ENCODE measurements around the gene CA5A. TPM values are rescaled to one million over a fixed set of nuclear protein-coding genes. Genes with fewer than 3 reads are reported as not detected.
"Not testable (repeated sequence)": the region's sequence is repeated elsewhere in the genome, so short reads cannot be mapped to it uniquely, and the experiment has no call there.

CA5A gene
- polyA plus RNA-seq (2011; rRNA removed) (not detected in 2 replicates), polyA plus RNA-seq (2017; fragmentation: RNase III; extraction: RNeasy Plus Mini Kit Qiagen cat#74134 plus additional on column Dnase treatment) (not detected in 3 replicates), polyA minus RNA-seq (2011; rRNA and poly(A)+ RNA removed) (not detected in 2 replicates)
- not detected in 2 replicates for polyA plus RNA-seq (2012; cell fraction: cytosol; rRNA removed)
- polyA plus RNA-seq (2012; cell fraction: nucleus; rRNA removed): not detected in 2 replicates

GRCh38 chr16:87936375-87937230 lies at the start of gene CA5A:
CA5A (minus strand) TSS chr16:87936529; CDS start chr16:87936450, 79 bp downstream.
- Histone ChIP-seq H3K4me1 (no peaks in the 10 kb centered on the region), H3K27ac (no peak within 1 kb of the TSS), H3K9me3 (no peaks in the 10 kb centered on the region; the same call in 2 of the 3 replicates), H3K4me3 (no peak within 1 kb of the TSS), H3K4me2 (no peak within 1 kb of the TSS)
- ATAC-seq (peak in 1 of 2 experiments; percentile 35; a peak in 2 of 6 replicates), DNase-seq (ENCODE audit: low read depth in 1 of 2, low spot score in 1 of 2) (no peak), FAIRE-seq (no peak)
- WGBS (ENCODE audit: missing lambda C conversion rate): 73% methylated on average over 15 of the region's 15 CpGs
- POLR2A ChIA-PET: no interaction called here
- no peak for TF ChIP-seq ELK1 (IDR thresholded peaks at IDR 0.05; ENCODE audit: low read depth, low read length)
- no peak for TF ChIP-seq HDAC2 (IDR thresholded peaks at IDR 0.05)
- TF ChIP-seq KDM1A (IDR thresholded peaks at IDR 0.05; ENCODE audit: low read depth): no peak
- no peak for TF ChIP-seq TP53 (CRISPR knock-in tag; IDR thresholded peaks at IDR 0.05)
- no peak for TF ChIP-seq HOXB13 (CRISPR knock-in tag; IDR thresholded peaks at IDR 0.05; ENCODE audit: low read depth)
- TF ChIP-seq SREBF2 (IDR thresholded peaks at IDR 0.05): no peak
- no peak for TF ChIP-seq CHD2 (IDR thresholded peaks at IDR 0.05; ENCODE audit: low read length, partially characterized antibody)
- no peak for TF ChIP-seq ZNF302 (CRISPR knock-in tag; IDR thresholded peaks at IDR 0.05)
- TF ChIP-seq RCOR1 (IDR thresholded peaks at IDR 0.05; ENCODE audit: low read depth, low read length): no peak
- CTCF ChIA-PET: interaction anchor here (1.0 to 1.9 kb wide), 2 partner anchors 9 to 301 kb away, joined by 3 read pairs; no protein-coding TSS in a partner anchor

DNA sequence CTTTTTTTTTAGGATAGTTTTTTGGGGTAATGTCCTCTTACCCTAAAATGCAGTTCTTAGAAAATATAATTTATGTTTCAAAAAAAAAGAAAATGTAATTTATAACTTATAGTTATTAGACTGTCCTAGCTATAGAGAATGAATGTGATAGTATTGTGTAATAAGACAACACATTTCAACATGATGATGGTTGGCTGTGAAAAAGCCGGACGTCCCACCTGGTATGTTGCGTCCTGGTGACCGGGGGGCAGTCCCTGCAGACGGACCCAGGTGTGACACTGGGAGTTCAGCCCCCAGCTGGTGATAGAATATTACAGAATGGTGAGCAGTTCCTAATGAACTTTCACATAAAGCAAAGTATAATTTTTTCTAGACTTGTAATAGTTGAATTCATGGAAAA lies 49.2 kb upstream of the CA5A start:
- CTCF ChIA-PET: interaction anchor here (0.7 kb wide), 1 partner anchor 17 kb away, joined by 3 read pairs; no protein-coding TSS in a partner anchor
- FAIRE-seq; ATAC-seq; H3K4me2 ChIP-seq; POLR2A ChIA-PET; H3K4me3 ChIP-seq; DNase-seq (ENCODE audit: low read depth in 1 of 2, low spot score in 1 of 2); H3K27ac ChIP-seq; H3K9me3 ChIP-seq: not testable (repeated sequence)
- H3K4me1 ChIP-seq: peaks cover 26% of the 10 kb centered on the region
- WGBS (ENCODE audit: missing lambda C conversion rate): 91% methylated on average over 5 of the region's 5 CpGs

- Histone ChIP-seq H3K9me3 (no peaks in the 10 kb centered on the region), H3K4me3 (no peak overlapping the region), H3K4me2 (no peak overlapping the region), H3K4me1 (peaks cover 26% of the 10 kb centered on the region), H3K27ac (no peak overlapping the region)
- 94% methylated on average over 24 of the region's 28 CpGs for WGBS (ENCODE audit: missing lambda C conversion rate)
- DNase-seq (ENCODE audit: low read depth in 1 of 2, low spot score in 1 of 2): no peak
- FAIRE-seq: no peak
- TF ChIP-seq MAX (IDR thresholded peaks at IDR 0.05) (no peak), CEBPB (IDR thresholded peaks at IDR 0.05) (no peak), TP53 (CRISPR knock-in tag; IDR thresholded peaks at IDR 0.05) (no peak), NFE2L2 (conservative IDR thresholded peaks at IDR 0.05; ENCODE audit: low read length) (no peak), CBX8 (IDR thresholded peaks at IDR 0.05) (no peak), BHLHE40 (IDR thresholded peaks at IDR 0.05; ENCODE audit: low read depth, low read length) (no peak), EHF (CRISPR knock-in tag; IDR thresholded peaks at IDR 0.05) (no peak), ELK1 (IDR thresholded peaks at IDR 0.05; ENCODE audit: low read depth, low read length) (no peak), EHMT2 (IDR thresholded peaks at IDR 0.05; ENCODE audit: low read depth) (no peak), E2F6 (IDR thresholded peaks at IDR 0.05; ENCODE audit: borderline replicate concordance, low read depth) (no peak), GATA3 (IDR thresholded peaks at IDR 0.05; ENCODE audit: borderline replicate concordance) (no peak), HOXB13 (CRISPR knock-in tag; IDR thresholded peaks at IDR 0.05; ENCODE audit: low read depth) (no peak), POLR2AphosphoS2 (conservative IDR thresholded peaks at IDR 0.05; ENCODE audit: low read length) (no peak)
- TF ChIP-seq, protein P1, sequence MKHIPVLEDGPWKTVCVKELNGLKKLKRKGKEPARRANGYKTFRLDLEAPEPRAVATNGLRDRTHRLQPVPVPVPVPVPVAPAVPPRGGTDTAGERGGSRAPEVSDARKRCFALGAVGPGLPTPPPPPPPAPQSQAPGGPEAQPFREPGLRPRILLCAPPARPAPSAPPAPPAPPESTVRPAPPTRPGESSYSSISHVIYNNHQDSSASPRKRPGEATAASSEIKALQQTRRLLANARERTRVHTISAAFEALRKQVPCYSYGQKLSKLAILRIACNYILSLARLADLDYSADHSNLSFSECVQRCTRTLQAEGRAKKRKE (CRISPR knock-in tag; IDR thresholded peaks at IDR 0.05; ENCODE audit: low read depth): no peak
- TF ChIP-seq, protein P2, sequence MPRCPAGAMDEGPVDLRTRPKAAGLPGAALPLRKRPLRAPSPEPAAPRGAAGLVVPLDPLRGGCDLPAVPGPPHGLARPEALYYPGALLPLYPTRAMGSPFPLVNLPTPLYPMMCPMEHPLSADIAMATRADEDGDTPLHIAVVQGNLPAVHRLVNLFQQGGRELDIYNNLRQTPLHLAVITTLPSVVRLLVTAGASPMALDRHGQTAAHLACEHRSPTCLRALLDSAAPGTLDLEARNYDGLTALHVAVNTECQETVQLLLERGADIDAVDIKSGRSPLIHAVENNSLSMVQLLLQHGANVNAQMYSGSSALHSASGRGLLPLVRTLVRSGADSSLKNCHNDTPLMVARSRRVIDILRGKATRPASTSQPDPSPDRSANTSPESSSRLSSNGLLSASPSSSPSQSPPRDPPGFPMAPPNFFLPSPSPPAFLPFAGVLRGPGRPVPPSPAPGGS (IDR thresholded peaks at IDR 0.05): no peak
- TF ChIP-seq, protein P3, sequence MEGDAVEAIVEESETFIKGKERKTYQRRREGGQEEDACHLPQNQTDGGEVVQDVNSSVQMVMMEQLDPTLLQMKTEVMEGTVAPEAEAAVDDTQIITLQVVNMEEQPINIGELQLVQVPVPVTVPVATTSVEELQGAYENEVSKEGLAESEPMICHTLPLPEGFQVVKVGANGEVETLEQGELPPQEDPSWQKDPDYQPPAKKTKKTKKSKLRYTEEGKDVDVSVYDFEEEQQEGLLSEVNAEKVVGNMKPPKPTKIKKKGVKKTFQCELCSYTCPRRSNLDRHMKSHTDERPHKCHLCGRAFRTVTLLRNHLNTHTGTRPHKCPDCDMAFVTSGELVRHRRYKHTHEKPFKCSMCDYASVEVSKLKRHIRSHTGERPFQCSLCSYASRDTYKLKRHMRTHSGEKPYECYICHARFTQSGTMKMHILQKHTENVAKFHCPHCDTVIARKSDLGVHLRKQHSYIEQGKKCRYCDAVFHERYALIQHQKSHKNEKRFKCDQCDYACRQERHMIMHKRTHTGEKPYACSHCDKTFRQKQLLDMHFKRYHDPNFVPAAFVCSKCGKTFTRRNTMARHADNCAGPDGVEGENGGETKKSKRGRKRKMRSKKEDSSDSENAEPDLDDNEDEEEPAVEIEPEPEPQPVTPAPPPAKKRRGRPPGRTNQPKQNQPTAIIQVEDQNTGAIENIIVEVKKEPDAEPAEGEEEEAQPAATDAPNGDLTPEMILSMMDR (IDR thresholded peaks at IDR 0.05): no peak
- POLR2A ChIA-PET: interaction anchor here (0.5 kb wide), 1 partner anchor 1240 kb away, joined by 9 read pairs; no protein-coding TSS in a partner anchor
- no peak for ATAC-seq
- CTCF ChIA-PET: interaction anchor here (1.4 to 3.7 kb wide), 6 partner anchors 11 to 578 kb away, joined by 4 to 21 read pairs (median 10); no protein-coding TSS in a partner anchor
These were observed 48.4 kb upstream of the CA5A start for GRCh38 chr16:87984632-87985267.

Measured in A549 (cell line).